Ishikawa (cell line): Measurements from ENCODE around the gene KIF6.

Experiments
- CEBPB ChIP-seq: IDR thresholded peaks from 2 replicates; pipeline ENCODE4 v1.6.1; 2012
- CREB1 ChIP-seq: IDR thresholded peaks from 2 replicates; pipeline ENCODE4 v1.6.1; 2012; ENCODE audit warnings: low read depth
- EGR1 ChIP-seq: IDR thresholded peaks from 2 replicates; pipeline ENCODE4 v1.6.1; 2012
- EP300 ChIP-seq: IDR thresholded peaks from 2 replicates; pipeline ENCODE4 v1.6.1; 2012; ENCODE audit warnings: borderline replicate concordance
- FOXM1 ChIP-seq: IDR thresholded peaks from 2 replicates; pipeline ENCODE4 v1.6.1; 2012; ENCODE audit warnings: low read depth, borderline replicate concordance
- NFIC ChIP-seq: IDR thresholded peaks from 2 replicates; pipeline ENCODE4 v1.6.1; 2012
- RAD21 ChIP-seq: IDR thresholded peaks from 2 replicates; pipeline ENCODE4 v1.6.1; 2012; ENCODE audit warnings: low read depth
- TAF1 ChIP-seq: IDR thresholded peaks from 2 replicates; pipeline ENCODE4 v1.6.1; 2012; ENCODE audit warnings: low read depth, mild to moderate bottlenecking
- TCF12 ChIP-seq: IDR thresholded peaks from 2 replicates; pipeline ENCODE4 v1.6.1; 2012; ENCODE audit warnings: low read depth
- TEAD4 ChIP-seq: IDR thresholded peaks from 2 replicates; pipeline ENCODE4 v1.6.1; 2012
- YY1 ChIP-seq: IDR thresholded peaks from 2 replicates; pipeline ENCODE4 v1.6.1; 2012; ENCODE audit warnings: low read depth
- ZBTB7A ChIP-seq: IDR thresholded peaks from 2 replicates; pipeline ENCODE4 v1.6.1; 2012; ENCODE audit warnings: low read depth
- TF ChIP-seq, protein P1 (sequence below): IDR thresholded peaks from 2 replicates; pipeline ENCODE4 v1.6.1; 2012; ENCODE audit warnings: low read depth, mild to moderate bottlenecking
- TF ChIP-seq, protein P2 (sequence below): IDR thresholded peaks from 2 replicates; pipeline ENCODE4 v1.6.1; 2012
- TF ChIP-seq, protein P3 (sequence below): IDR thresholded peaks from 2 replicates; pipeline ENCODE4 v1.6.1; 2012

Gene KIF6

DNA sequence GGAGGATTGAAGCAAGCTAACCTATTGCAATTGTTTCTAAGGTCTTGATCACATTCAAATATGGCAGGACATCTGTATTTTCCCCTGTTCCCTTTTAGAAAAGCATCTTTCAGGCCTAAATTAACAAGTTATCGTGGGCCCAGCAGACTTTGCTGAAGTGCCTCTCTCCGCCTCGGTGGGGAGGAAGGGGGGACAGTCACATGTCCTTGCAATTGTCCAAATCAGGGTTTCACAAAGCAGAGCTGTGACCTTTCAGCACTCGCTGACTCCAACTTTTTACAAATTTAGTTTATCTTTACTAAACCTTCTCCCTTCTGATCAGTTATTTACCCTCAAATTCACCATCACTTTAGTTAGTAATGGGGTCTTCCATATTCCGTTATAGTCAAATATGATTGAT, 328.4 kb downstream of the KIF6 start:
- no peak for TF ChIP-seq ZBTB7A
- no peak for TF ChIP-seq TAF1
- TF ChIP-seq, protein P1, sequence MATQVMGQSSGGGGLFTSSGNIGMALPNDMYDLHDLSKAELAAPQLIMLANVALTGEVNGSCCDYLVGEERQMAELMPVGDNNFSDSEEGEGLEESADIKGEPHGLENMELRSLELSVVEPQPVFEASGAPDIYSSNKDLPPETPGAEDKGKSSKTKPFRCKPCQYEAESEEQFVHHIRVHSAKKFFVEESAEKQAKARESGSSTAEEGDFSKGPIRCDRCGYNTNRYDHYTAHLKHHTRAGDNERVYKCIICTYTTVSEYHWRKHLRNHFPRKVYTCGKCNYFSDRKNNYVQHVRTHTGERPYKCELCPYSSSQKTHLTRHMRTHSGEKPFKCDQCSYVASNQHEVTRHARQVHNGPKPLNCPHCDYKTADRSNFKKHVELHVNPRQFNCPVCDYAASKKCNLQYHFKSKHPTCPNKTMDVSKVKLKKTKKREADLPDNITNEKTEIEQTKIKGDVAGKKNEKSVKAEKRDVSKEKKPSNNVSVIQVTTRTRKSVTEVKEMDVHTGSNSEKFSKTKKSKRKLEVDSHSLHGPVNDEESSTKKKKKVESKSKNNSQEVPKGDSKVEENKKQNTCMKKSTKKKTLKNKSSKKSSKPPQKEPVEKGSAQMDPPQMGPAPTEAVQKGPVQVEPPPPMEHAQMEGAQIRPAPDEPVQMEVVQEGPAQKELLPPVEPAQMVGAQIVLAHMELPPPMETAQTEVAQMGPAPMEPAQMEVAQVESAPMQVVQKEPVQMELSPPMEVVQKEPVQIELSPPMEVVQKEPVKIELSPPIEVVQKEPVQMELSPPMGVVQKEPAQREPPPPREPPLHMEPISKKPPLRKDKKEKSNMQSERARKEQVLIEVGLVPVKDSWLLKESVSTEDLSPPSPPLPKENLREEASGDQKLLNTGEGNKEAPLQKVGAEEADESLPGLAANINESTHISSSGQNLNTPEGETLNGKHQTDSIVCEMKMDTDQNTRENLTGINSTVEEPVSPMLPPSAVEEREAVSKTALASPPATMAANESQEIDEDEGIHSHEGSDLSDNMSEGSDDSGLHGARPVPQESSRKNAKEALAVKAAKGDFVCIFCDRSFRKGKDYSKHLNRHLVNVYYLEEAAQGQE, result no peak
- no peak for TF ChIP-seq FOXM1
- no peak for TF ChIP-seq CEBPB
- no peak for TF ChIP-seq CREB1
- TF ChIP-seq TEAD4, result no peak
- TF ChIP-seq RAD21, result no peak
- no peak for TF ChIP-seq EP300
- no peak for TF ChIP-seq YY1
- TF ChIP-seq EGR1, result no peak
- TF ChIP-seq, protein P2, sequence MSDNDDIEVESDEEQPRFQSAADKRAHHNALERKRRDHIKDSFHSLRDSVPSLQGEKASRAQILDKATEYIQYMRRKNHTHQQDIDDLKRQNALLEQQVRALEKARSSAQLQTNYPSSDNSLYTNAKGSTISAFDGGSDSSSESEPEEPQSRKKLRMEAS, result no peak
- no peak for TF ChIP-seq NFIC
- TF ChIP-seq, protein P3, sequence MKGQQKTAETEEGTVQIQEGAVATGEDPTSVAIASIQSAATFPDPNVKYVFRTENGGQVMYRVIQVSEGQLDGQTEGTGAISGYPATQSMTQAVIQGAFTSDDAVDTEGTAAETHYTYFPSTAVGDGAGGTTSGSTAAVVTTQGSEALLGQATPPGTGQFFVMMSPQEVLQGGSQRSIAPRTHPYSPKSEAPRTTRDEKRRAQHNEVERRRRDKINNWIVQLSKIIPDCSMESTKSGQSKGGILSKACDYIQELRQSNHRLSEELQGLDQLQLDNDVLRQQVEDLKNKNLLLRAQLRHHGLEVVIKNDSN, result no peak

DNA sequence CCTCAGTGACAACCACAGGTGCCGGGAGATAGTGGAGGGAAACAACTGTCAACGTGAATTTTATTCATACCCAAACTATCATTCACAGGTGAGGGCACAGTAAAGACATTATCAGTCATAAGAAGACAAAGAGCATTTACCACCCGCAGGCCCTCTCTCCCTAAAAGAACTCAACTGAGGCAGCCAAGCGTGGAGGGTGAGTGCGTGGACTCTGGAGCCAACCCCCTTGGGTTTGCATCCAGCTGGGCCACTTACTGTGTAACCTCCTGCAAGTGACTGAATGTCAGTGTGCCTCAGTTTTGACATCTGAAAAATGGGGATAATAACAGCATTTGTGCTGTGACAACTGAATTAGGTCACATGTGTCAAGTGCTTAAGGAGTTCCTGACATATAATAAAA, 332.1 kb downstream of the KIF6 start:
- TF ChIP-seq TCF12 (no peak), EGR1 (no peak), ZBTB7A (no peak), CREB1 (no peak), NFIC (no peak), YY1 (no peak), TEAD4 (no peak), CEBPB (no peak), EP300 (no peak), RAD21 (no peak), TAF1 (no peak), FOXM1 (no peak)
- TF ChIP-seq, protein P2, result no peak
- TF ChIP-seq, protein P3, result no peak
- TF ChIP-seq, protein P1, result no peak

DNA sequence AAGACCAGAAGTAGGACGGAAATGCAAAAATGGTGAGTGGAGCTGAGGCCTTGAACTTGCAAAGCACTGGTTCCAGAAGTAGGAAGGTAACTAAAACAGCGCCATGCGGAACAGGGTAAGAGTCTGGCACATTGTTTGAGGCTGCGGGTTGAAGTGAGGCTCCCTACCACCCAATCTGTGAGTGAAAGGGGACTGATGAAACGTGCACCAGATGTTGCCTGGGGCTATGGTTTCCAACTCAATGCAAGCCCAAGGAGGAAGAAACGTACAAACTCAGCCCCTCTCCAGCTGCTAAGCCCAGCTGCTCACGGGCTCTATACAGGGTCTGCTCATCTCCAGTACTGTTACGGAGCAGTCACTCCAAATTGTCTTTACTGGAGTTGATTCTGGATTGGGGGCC, 334.0 kb downstream of the KIF6 start:
- TF ChIP-seq RAD21 (no peak), ZBTB7A (no peak), FOXM1 (no peak), TAF1 (no peak), EP300 (no peak), EGR1 (no peak), YY1 (no peak), CEBPB (no peak), TEAD4 (no peak), TCF12 (no peak), NFIC (no peak), CREB1 (no peak)
- TF ChIP-seq, protein P3, result no peak
- TF ChIP-seq, protein P2, result no peak
- TF ChIP-seq, protein P1, result no peak

DNA sequence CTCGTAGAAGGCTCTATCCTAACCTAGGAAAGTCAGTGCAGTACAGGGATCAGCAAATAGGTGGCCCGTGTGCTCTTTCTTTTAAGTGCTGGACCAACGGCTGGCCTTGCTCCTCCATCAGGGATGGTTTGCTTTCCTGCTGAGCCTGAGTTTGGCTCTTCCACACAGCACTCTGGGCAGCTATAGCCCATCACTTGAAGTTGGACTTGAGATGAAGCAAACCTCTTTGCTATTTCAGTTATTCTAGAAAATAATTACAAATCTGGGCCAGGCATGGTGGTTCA, 335.8 kb downstream of the KIF6 start:
- TF ChIP-seq RAD21, result peak; percentile 45
- no peak for TF ChIP-seq EGR1
